Neural progenitor cell (in vitro differentiated cells): Measurements from ENCODE around the gene DIDO1. TPM values are rescaled to one million over a fixed set of nuclear protein-coding genes. Genes with fewer than 3 reads are reported as not detected.

Experiments used
- DNase-seq: peaks from one replicate; pipeline ENCODE4 v3.0.0-alpha.2; 2016; ENCODE audit warnings: low spot score
- H2AFZ ChIP-seq: fragments of 200-600 bp; sonication (generic); replicated peaks from 2 replicates; pipeline ENCODE4 v1.6.1; 2016; ENCODE audit warnings: antibody characterized with exemption
- H3F3A ChIP-seq: fragments of 200-600 bp; sonication (generic); 2 replicates; pipeline ENCODE4 v1.6.1; 2016; ENCODE audit warnings: antibody characterized with exemption, low read depth
- H3K27ac ChIP-seq: fragments of 200-600 bp; sonication (generic); 2 replicates; pipeline ENCODE4 v1.5.1; 2016; ENCODE audit warnings: mild to moderate bottlenecking
- H3K27me3 ChIP-seq: fragments of 200-600 bp; sonication (generic); 2 replicates; pipeline ENCODE4 v1.6.1; 2016; ENCODE audit warnings: mild to moderate bottlenecking, moderate library complexity
- H3K36me3 ChIP-seq: fragments of 200-600 bp; sonication (generic); 2 replicates; pipeline ENCODE4 v1.5.1; 2016
- H3K4me1 ChIP-seq: fragments of 200-600 bp; sonication (generic); 2 replicates; pipeline ENCODE4 v1.6.1; 2016; ENCODE audit warnings: mixed run types
- H3K4me2 ChIP-seq: fragments of 200-600 bp; sonication (generic); 2 replicates; pipeline ENCODE4 v1.6.1; 2016
- H3K4me3 ChIP-seq: fragments of 200-600 bp; sonication (generic); 2 replicates; pipeline ENCODE4 v1.5.1; 2016
- H3K79me2 ChIP-seq: fragments of 200-600 bp; sonication (generic); 2 replicates; pipeline ENCODE4 v1.6.1; 2016; ENCODE audit warnings: low read depth
- H3K9ac ChIP-seq: fragments of 200-600 bp; sonication (generic); 2 replicates; pipeline ENCODE4 v1.6.1; 2016
- H3K9me3 ChIP-seq: fragments of 200-600 bp; sonication (generic); 2 replicates; pipeline ENCODE4 v1.5.1; 2016; ENCODE audit warnings: low read depth
- H4K20me1 ChIP-seq: fragments of 200-600 bp; sonication (generic); 2 replicates; pipeline ENCODE4 v1.6.1; 2016; ENCODE audit warnings: low read depth
- H3K27ac Mint-ChIP-seq: 3 replicates; pipeline ENCODE4 v1.8.0; 2021; ENCODE audit warnings: mixed read lengths
- H3K27me3 Mint-ChIP-seq: 2 replicates; pipeline ENCODE4 v1.8.0; 2022; ENCODE audit warnings: low read depth, mild to moderate bottlenecking, inconsistent platforms, moderate library complexity, mixed read lengths; ENCODE audit not compliant: insufficient read depth
- H3K36me3 Mint-ChIP-seq: 3 replicates; pipeline ENCODE4 v1.8.0; 2021; ENCODE audit warnings: mixed read lengths
- H3K4me1 Mint-ChIP-seq: 3 replicates; pipeline ENCODE4 v1.8.0; 2021; ENCODE audit warnings: mixed read lengths
- H3K4me3 Mint-ChIP-seq: 3 replicates; pipeline ENCODE4 v1.8.0; 2021; ENCODE audit warnings: mild to moderate bottlenecking, moderate library complexity, mixed read lengths
- H3K9me3 Mint-ChIP-seq: 3 replicates; pipeline ENCODE4 v1.8.0; 2020; ENCODE audit warnings: mixed read lengths
- CTCF ChIP-seq: fragments of 200-600 bp; sonication (generic); IDR thresholded peaks from 2 replicates; pipeline ENCODE4 v1.5.1; 2017; ENCODE audit warnings: antibody characterized with exemption, mild to moderate bottlenecking
- EZH2 ChIP-seq: fragments of 200-600 bp; sonication (generic); IDR thresholded peaks from 2 replicates; pipeline ENCODE4 v1.6.1; 2017; ENCODE audit warnings: antibody characterized with exemption, mild to moderate bottlenecking, moderate library complexity
- EZH2phosphoT487 ChIP-seq: fragments of 200-600 bp; sonication (generic); IDR thresholded peaks from 2 replicates; pipeline ENCODE4 v1.6.1; 2017; ENCODE audit warnings: antibody characterized with exemption
- total RNA-seq: library from RNA; depleted of rRNA; stranded (reverse); fragments of >200 nt; gene quantifications from 2 replicates; pipeline ENCODE4 v1.2.3, GENCODE V29; 2015; ENCODE audit warnings: low replicate concordance

Gene DIDO1
- total RNA-seq, 1 donor from 2014 or later: 64.5 TPM

DNA sequence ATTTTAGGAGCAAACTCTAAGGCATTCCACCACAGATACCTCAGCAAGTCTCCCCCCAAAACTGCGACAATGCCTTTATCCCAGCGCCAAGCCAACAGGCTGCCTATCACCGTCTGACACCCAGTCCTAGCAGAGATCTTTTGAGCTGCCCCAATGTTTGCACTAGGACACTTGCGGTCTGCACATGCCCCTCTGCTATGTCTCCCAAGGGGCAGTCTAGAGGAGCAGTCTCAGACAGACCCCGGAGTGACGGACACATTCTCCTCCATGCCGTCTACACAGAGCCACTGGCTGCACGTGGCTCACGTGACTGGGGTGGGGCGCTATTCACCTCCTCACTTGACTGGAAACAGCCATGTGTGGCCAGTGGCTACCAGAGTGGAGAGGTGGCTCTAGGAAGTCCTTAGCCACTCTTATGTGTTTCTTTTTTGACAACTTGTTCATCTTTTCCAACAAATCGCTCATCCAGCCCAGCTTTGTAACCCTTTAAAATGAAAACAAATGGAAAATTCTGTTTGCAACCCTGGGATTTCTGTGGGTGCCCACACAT lies 16.0 kb downstream of the DIDO1 start:
- peaks cover 13% of the 10 kb centered on the region for H3K4me1 Mint-ChIP-seq
- H3K27me3 ChIP-seq: no peaks in the 10 kb centered on the region
- no peaks in the 10 kb centered on the region for H3K36me3 ChIP-seq
- H3K4me3 Mint-ChIP-seq: no peak overlapping the region
- TF ChIP-seq CTCF (no peak), EZH2phosphoT487 (no peak), EZH2 (no peak)
- H3K79me2 ChIP-seq: peaks cover 87% of the 10 kb centered on the region
- no peaks in the 10 kb centered on the region for H3K9me3 Mint-ChIP-seq
- H3K27me3 Mint-ChIP-seq: peaks cover 2% of the 10 kb centered on the region
- no peak overlapping the region for H3K4me3 ChIP-seq
- no peaks in the 10 kb centered on the region for H3K9me3 ChIP-seq
- no peak overlapping the region for H3K9ac ChIP-seq
- H3K4me1 ChIP-seq: peaks cover 9% of the 10 kb centered on the region
- no peak overlapping the region for H3K4me2 ChIP-seq
- H3K27ac ChIP-seq: no peak overlapping the region
- H2AFZ ChIP-seq: no peak overlapping the region
- H3K27ac Mint-ChIP-seq: peak overlapping the region; percentile 77
- H3K36me3 Mint-ChIP-seq: peaks cover 46% of the 10 kb centered on the region
- DNase-seq: no peak
- H4K20me1 ChIP-seq: peaks cover 91% of the 10 kb centered on the region
- H3F3A ChIP-seq: peaks cover 12% of the 10 kb centered on the region

- no peaks in the 10 kb centered on the region for H3K36me3 ChIP-seq
- H4K20me1 ChIP-seq: peaks cover 80% of the 10 kb centered on the region
- DNase-seq: no peak
- peaks cover 15% of the 10 kb centered on the region for H3F3A ChIP-seq
- peaks cover 76% of the 10 kb centered on the region for H3K79me2 ChIP-seq
- no peak overlapping the region for H3K4me2 ChIP-seq
- TF ChIP-seq EZH2 (no peak), CTCF (no peak), EZH2phosphoT487 (no peak)
- no peaks in the 10 kb centered on the region for H3K4me1 ChIP-seq
- H3K9me3 Mint-ChIP-seq: no peaks in the 10 kb centered on the region
- no peak overlapping the region for H3K4me3 Mint-ChIP-seq
- H3K27me3 Mint-ChIP-seq: peaks cover 2% of the 10 kb centered on the region
- no peak overlapping the region for H3K4me3 ChIP-seq
- H3K27ac ChIP-seq: no peak overlapping the region
- peaks cover 4% of the 10 kb centered on the region for H3K4me1 Mint-ChIP-seq
- no peaks in the 10 kb centered on the region for H3K9me3 ChIP-seq
- no peaks in the 10 kb centered on the region for H3K27me3 ChIP-seq
- H3K27ac Mint-ChIP-seq: no peak overlapping the region
- peaks cover 54% of the 10 kb centered on the region for H3K36me3 Mint-ChIP-seq
- H3K9ac ChIP-seq: no peak overlapping the region
- H2AFZ ChIP-seq: no peak overlapping the region
Observed at GRCh38 chr20:62908971-62909791, 17.1 kb downstream of the DIDO1 start.

DNA sequence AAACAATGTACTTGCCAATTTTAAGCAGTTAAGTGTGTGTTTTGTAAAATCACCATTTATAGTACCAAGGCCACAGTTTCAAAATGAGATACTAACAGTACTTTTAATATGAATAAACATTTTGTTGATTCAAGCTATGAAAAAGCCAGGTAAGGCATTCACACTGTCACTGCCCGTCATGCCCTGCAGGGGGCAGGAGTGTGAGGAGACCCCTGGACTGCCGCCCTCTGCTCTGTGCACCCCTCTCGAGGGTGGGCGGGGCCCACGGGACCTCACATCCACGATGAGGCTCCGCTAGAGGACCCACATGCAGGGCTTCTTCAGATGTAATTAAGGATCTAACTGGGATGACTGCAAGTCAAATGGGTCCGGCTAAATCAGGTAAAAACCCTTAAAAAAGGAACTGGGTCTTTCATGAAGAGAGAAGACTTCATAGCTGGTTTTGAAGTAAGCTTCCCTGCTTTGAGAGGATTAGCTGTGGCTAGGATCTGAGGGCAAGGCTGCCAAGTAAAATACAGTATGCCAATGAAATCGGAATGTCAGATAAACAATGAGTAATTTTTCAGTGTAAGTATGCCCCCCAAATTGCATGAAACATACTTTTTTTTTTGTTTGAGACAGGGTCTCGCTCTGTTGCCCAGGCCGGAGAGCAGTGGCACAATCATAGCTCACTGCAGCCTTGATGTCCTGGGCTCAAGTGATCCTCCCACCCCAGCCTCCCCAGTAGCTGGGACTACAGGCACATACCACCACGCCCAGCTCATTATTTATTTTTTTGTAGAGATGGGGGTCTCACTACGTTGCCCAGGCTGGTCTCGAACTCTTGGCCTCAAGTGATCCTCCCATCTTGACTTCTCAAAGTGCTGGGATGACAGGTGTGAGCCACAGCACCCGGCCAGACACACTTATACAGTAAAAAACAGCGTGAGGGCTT lies 18.7 kb downstream of the DIDO1 start:
- H3K4me1 Mint-ChIP-seq: no peaks in the 10 kb centered on the region
- Histone ChIP-seq H3F3A (peaks cover 19% of the 10 kb centered on the region), H3K9me3 (no peaks in the 10 kb centered on the region), H3K36me3 (no peaks in the 10 kb centered on the region), H3K4me3 (no peak overlapping the region), H4K20me1 (peaks cover 66% of the 10 kb centered on the region), H2AFZ (no peak overlapping the region), H3K27me3 (no peaks in the 10 kb centered on the region), H3K27ac (no peak overlapping the region), H3K4me1 (no peaks in the 10 kb centered on the region), H3K9ac (no peak overlapping the region), H3K4me2 (no peak overlapping the region), H3K79me2 (peaks cover 60% of the 10 kb centered on the region)
- H3K9me3 Mint-ChIP-seq: no peaks in the 10 kb centered on the region
- no peak overlapping the region for H3K4me3 Mint-ChIP-seq
- H3K27me3 Mint-ChIP-seq: peaks cover 2% of the 10 kb centered on the region
- no peak overlapping the region for H3K27ac Mint-ChIP-seq
- DNase-seq: peak; percentile 63
- TF ChIP-seq CTCF (peak; percentile 64), EZH2 (no peak)
- peaks cover 57% of the 10 kb centered on the region for H3K36me3 Mint-ChIP-seq
